H9 (cell line): ENCODE measurements around the gene KCNJ1. TPM values are rescaled to one million over a fixed set of nuclear protein-coding genes. Genes with fewer than 3 reads are reported as not detected.

ENCODE experiments used
- DNase-seq: peaks from one replicate; pipeline ENCODE4 v3.0.0-alpha.2; 2017
- H2AFZ ChIP-seq: one replicate; pipeline ENCODE4 v1.6.1; 2013; ENCODE audit warnings: mild to moderate bottlenecking, low read length, control low read depth, moderate library complexity
- H2AK5ac ChIP-seq: 2 replicates; pipeline ENCODE4 v1.6.1; 2013; ENCODE audit warnings: low read length, control low read depth, mixed read lengths; ENCODE audit not compliant: insufficient read length
- H2BK120ac ChIP-seq: one replicate; pipeline ENCODE4 v1.6.1; 2013; ENCODE audit warnings: low read depth, mild to moderate bottlenecking, low read length, control low read depth, inconsistent platforms; ENCODE audit not compliant: poor library complexity, severe bottlenecking
- H2BK12ac ChIP-seq: 2 replicates; pipeline ENCODE4 v1.6.1; 2013; ENCODE audit warnings: low read length, control low read depth, mixed read lengths, low read depth; ENCODE audit not compliant: insufficient read length
- H2BK15ac ChIP-seq: 2 replicates; pipeline ENCODE4 v1.6.1; 2013; ENCODE audit warnings: low read depth, low read length, control low read depth
- H2BK20ac ChIP-seq: one replicate; pipeline ENCODE4 v1.6.1; 2013; ENCODE audit warnings: low read depth, mild to moderate bottlenecking, low read length, control low read depth, inconsistent platforms; ENCODE audit not compliant: poor library complexity, severe bottlenecking
- H2BK5ac ChIP-seq: 2 replicates; pipeline ENCODE4 v1.6.1; 2013; ENCODE audit warnings: low read length, control low read depth, mixed read lengths; ENCODE audit not compliant: insufficient read length
- H3K14ac ChIP-seq: 2 replicates; pipeline ENCODE4 v1.6.1; 2013; ENCODE audit warnings: low read length, control low read depth; ENCODE audit not compliant: insufficient read depth
- H3K18ac ChIP-seq: 2 replicates; pipeline ENCODE4 v1.6.1; 2013; ENCODE audit warnings: low read depth, mild to moderate bottlenecking, mixed read lengths, low read length, control low read depth; ENCODE audit not compliant: insufficient read length
- H3K23ac ChIP-seq: 2 replicates; pipeline ENCODE4 v1.6.1; 2013; ENCODE audit warnings: low read length, control low read depth, mixed read lengths, low read depth; ENCODE audit not compliant: insufficient read length
- H3K23me2 ChIP-seq: 2 replicates; pipeline ENCODE4 v1.6.1; 2013; ENCODE audit warnings: low read depth, mild to moderate bottlenecking, mixed read lengths, low read length, control low read depth; ENCODE audit not compliant: insufficient read length, poor library complexity, severe bottlenecking
- H3K27ac ChIP-seq: 2 replicates; pipeline ENCODE4 v1.5.1; 2013; ENCODE audit warnings: low read length, control low read depth, mixed read lengths, low read depth; ENCODE audit not compliant: insufficient read length
- H3K27me3 ChIP-seq: 2 replicates; pipeline ENCODE4 v1.6.1; 2013; ENCODE audit warnings: low read length, control low read depth, inconsistent platforms; ENCODE audit not compliant: insufficient read depth
- H3K4ac ChIP-seq: 2 replicates; pipeline ENCODE4 v1.6.1; 2013; ENCODE audit warnings: low read depth, mild to moderate bottlenecking, control low read depth, inconsistent platforms, low read length, moderate library complexity
- H3K4me1 ChIP-seq: 2 replicates; pipeline ENCODE4 v1.6.1; 2013; ENCODE audit warnings: low read length, control low read depth, inconsistent platforms; ENCODE audit not compliant: insufficient read depth
- H3K4me2 ChIP-seq: 2 replicates; pipeline ENCODE4 v1.6.1; 2013; ENCODE audit warnings: low read length, control low read depth, mixed read lengths; ENCODE audit not compliant: insufficient read length, insufficient read depth
- H3K56ac ChIP-seq: 2 replicates; pipeline ENCODE4 v1.6.1; 2013; ENCODE audit warnings: low read depth, mild to moderate bottlenecking, mixed read lengths, low read length, control low read depth; ENCODE audit not compliant: insufficient read length
- H3K79me1 ChIP-seq: 2 replicates; pipeline ENCODE4 v1.6.1; 2013; ENCODE audit warnings: low read depth, mild to moderate bottlenecking, moderate library complexity, low read length, control low read depth, inconsistent platforms; ENCODE audit not compliant: insufficient read depth, poor library complexity, severe bottlenecking
- H3K79me2 ChIP-seq: 2 replicates; pipeline ENCODE4 v1.6.1; 2013; ENCODE audit warnings: low read length, control low read depth, inconsistent platforms; ENCODE audit not compliant: insufficient read depth
- H3K9ac ChIP-seq: 2 replicates; pipeline ENCODE4 v1.6.1; 2013; ENCODE audit warnings: low read length, control low read depth, mixed read lengths; ENCODE audit not compliant: insufficient read length; ENCODE audit errors: extremely low read depth
- H3K9me3 ChIP-seq: one replicate; pipeline ENCODE4 v1.6.1; 2013; ENCODE audit warnings: low read depth, low read length, inconsistent platforms; ENCODE audit not compliant: control insufficient read depth
- H3T11ph ChIP-seq: one replicate; pipeline ENCODE4 v1.6.1; 2013; ENCODE audit warnings: mild to moderate bottlenecking, low read length, control low read depth, inconsistent platforms
- H4K20me1 ChIP-seq: one replicate; pipeline ENCODE4 v1.6.1; 2013; ENCODE audit not compliant: control insufficient read depth, insufficient read length, insufficient read depth
- H4K5ac ChIP-seq: 2 replicates; pipeline ENCODE4 v1.6.1; 2013; ENCODE audit warnings: low read depth, mild to moderate bottlenecking, mixed read lengths, low read length, control low read depth; ENCODE audit not compliant: insufficient read length
- H4K8ac ChIP-seq: replicated peaks from 2 replicates; pipeline ENCODE4 v1.6.1; 2013; ENCODE audit warnings: low read length, control low read depth, mixed read lengths, low read depth; ENCODE audit not compliant: insufficient read length
- H4K91ac ChIP-seq: 2 replicates; pipeline ENCODE4 v1.6.1; 2013; ENCODE audit warnings: low read depth, mild to moderate bottlenecking, moderate library complexity, mixed read lengths, low read length, control low read depth; ENCODE audit not compliant: insufficient read length
- H3K27ac Mint-ChIP-seq, 3 experiments: 2 replicates in 2 of 3; 3 replicates in 1 of 3; pipeline ENCODE4 v1.8.0; 2020 to 2021; ENCODE audit warnings: mixed read lengths in 3 of 3, mild to moderate bottlenecking in 1 of 3, moderate library complexity in 1 of 3
- H3K27me3 Mint-ChIP-seq: 2 replicates; pipeline ENCODE4 v1.8.0; 2021; ENCODE audit warnings: low read depth, mild to moderate bottlenecking, moderate library complexity, mixed read lengths
- H3K36me3 Mint-ChIP-seq, 3 experiments: 2 replicates in 2 of 3; 3 replicates in 1 of 3; pipeline ENCODE4 v1.8.0; 2020 to 2021; ENCODE audit warnings: low read depth in 3 of 3, mixed read lengths in 3 of 3; ENCODE audit not compliant: insufficient read depth in 1 of 3
- H3K4me1 Mint-ChIP-seq, 2 experiments: 2 replicates each; pipeline ENCODE4 v1.8.0; 2020; ENCODE audit warnings: mixed read lengths in 2 of 2
- H3K4me3 Mint-ChIP-seq, 2 experiments: 2 replicates in 1 of 2; 3 replicates in 1 of 2; pipeline ENCODE4 v1.8.0; 2020 to 2021; ENCODE audit warnings: mild to moderate bottlenecking in 2 of 2, mixed read lengths in 2 of 2, moderate library complexity in 1 of 2
- H3K9me3 Mint-ChIP-seq, 2 experiments: 2 replicates in 1 of 2; 3 replicates in 1 of 2; pipeline ENCODE4 v1.8.0; 2020; ENCODE audit warnings: mild to moderate bottlenecking in 2 of 2, mixed read lengths in 2 of 2, moderate library complexity in 1 of 2
- WGBS: extraction: QIAGEN DNeasy Blood & Tissue Kit; methylation state at CpG from one replicate; pipeline ENCODE4 v1.1.7; 2013; ENCODE audit warnings: missing lambda C conversion rate, low lambda C conversion rate, mixed read lengths; ENCODE audit not compliant: insufficient read length; ENCODE audit errors: extremely low coverage; 5-methylcytosine and 5-hydroxymethylcytosine counted together
- total RNA-seq: library from RNA; stranded (reverse); gene quantifications from 2 replicates; pipeline ENCODE4 v1.2.1, GENCODE V29; 2021
- TF ChIP-seq, protein P1 (sequence below): fragments of 200-600 bp; sonication (generic); conservative IDR thresholded peaks from 3 replicates; pipeline ENCODE4 v1.8.0; 2021; ENCODE audit warnings: antibody characterized with exemption, mild to moderate bottlenecking

Gene KCNJ1
- total RNA-seq, 1 experiment from 2014 or later = not detected

DNA sequence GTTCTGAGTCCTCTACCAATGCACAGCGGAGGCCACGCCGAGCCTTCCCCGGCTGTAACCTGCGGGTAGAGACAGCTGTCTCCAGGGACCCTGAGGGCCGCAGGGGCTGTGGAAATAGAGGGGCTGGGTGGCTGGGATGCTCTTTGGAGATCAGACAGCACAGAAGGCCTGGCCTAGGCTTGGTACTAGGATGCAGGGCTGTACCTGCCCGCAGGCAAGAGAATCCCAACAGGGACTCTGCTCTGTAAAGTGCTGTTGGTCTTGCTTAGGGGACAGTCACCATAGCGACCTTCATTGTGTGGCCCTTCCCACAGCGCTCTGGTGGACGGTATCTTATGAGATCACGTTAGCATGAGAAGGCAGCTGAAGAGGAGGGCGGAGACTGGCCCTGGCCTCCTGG is 12.7 kb upstream of the KCNJ1 start:
- DNase-seq = no peak

More for the DNA sequence above, 12.7 kb upstream of the KCNJ1 start:
- Histone ChIP-seq H2AK5ac (no peak overlapping the region), H3K23ac (no peak overlapping the region), H3K9ac (no peak overlapping the region), H4K20me1 (no peaks in the 10 kb centered on the region), H3K9me3 (no peaks in the 10 kb centered on the region), H2BK20ac (no peak overlapping the region), H2BK15ac (no peak overlapping the region), H2BK120ac (no peak overlapping the region), H3K27ac (no peak overlapping the region), H3K4me1 (no peaks in the 10 kb centered on the region), H3K79me2 (no peaks in the 10 kb centered on the region), H4K91ac (no peak overlapping the region), H4K5ac (no peak overlapping the region), H3K18ac (no peak overlapping the region), H2BK5ac (no peak overlapping the region), H3K79me1 (no peaks in the 10 kb centered on the region), H4K8ac (no peak overlapping the region), H3K23me2 (no peaks in the 10 kb centered on the region), H2BK12ac (no peak overlapping the region), H3K4me2 (no peak overlapping the region), H3T11ph (no peak overlapping the region), H2AFZ (no peak overlapping the region), H3K14ac (no peak overlapping the region), H3K4ac (no peak overlapping the region), H3K27me3 (no peaks in the 10 kb centered on the region; the same call in 1 of the 2 replicates), H3K56ac (no peak overlapping the region)
- TF ChIP-seq, protein P1, sequence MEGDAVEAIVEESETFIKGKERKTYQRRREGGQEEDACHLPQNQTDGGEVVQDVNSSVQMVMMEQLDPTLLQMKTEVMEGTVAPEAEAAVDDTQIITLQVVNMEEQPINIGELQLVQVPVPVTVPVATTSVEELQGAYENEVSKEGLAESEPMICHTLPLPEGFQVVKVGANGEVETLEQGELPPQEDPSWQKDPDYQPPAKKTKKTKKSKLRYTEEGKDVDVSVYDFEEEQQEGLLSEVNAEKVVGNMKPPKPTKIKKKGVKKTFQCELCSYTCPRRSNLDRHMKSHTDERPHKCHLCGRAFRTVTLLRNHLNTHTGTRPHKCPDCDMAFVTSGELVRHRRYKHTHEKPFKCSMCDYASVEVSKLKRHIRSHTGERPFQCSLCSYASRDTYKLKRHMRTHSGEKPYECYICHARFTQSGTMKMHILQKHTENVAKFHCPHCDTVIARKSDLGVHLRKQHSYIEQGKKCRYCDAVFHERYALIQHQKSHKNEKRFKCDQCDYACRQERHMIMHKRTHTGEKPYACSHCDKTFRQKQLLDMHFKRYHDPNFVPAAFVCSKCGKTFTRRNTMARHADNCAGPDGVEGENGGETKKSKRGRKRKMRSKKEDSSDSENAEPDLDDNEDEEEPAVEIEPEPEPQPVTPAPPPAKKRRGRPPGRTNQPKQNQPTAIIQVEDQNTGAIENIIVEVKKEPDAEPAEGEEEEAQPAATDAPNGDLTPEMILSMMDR = no peak
- H3K27me3 Mint-ChIP-seq = peaks cover 65% of the 10 kb centered on the region
- no peaks in the 10 kb centered on the region; a peak in 1 of 5 replicates for H3K9me3 Mint-ChIP-seq
- no CpG with 5 or more reads among the region's 12 CpGs for WGBS
- peaks cover 5 to 8% of the 10 kb centered on the region in 2 experiments for H3K4me1 Mint-ChIP-seq
- H3K4me3 Mint-ChIP-seq = no peak overlapping the region
- H3K36me3 Mint-ChIP-seq = no peaks in the 10 kb centered on the region; a peak in 2 of 7 replicates
- H3K27ac Mint-ChIP-seq = no peak overlapping the region
